DOHH2 (cell line): Measurements from ENCODE around the gene INO80E.
"Not testable (repeated sequence)": the region's sequence is repeated elsewhere in the genome, so short reads cannot be mapped to it uniquely, and the experiment has no call there.

Experiments used
- H3F3A ChIP-seq: fragments of 200-600 bp; sonication (generic), shearing (Covaris generic); 2 replicates; pipeline ENCODE4 v1.6.0; 2016; ENCODE audit warnings: antibody characterized with exemption, mild to moderate bottlenecking; ENCODE audit not compliant: control insufficient read depth, insufficient read depth
- H3K27ac ChIP-seq: fragments of 200-600 bp; sonication (generic); 2 replicates; pipeline ENCODE4 v1.5.1; 2014; ENCODE audit warnings: low read depth, mild to moderate bottlenecking, low read length, moderate library complexity
- H3K27me3 ChIP-seq: fragments of 200-600 bp; sonication (generic); 2 replicates; pipeline ENCODE4 v1.6.1; 2014; ENCODE audit warnings: mild to moderate bottlenecking, low read length, mixed read lengths; ENCODE audit not compliant: control insufficient read depth
- H3K36me3 ChIP-seq: fragments of 200-600 bp; sonication (generic); 2 replicates; pipeline ENCODE4 v1.6.1; 2014; ENCODE audit warnings: mild to moderate bottlenecking, low read length, moderate library complexity, mixed read lengths; ENCODE audit not compliant: control insufficient read depth
- H3K4me1 ChIP-seq: fragments of 200-600 bp; sonication (generic); 2 replicates; pipeline ENCODE4 v1.6.1; 2014; ENCODE audit warnings: mild to moderate bottlenecking, low read length, mixed read lengths; ENCODE audit not compliant: control insufficient read depth
- H3K4me2 ChIP-seq: fragments of 200-600 bp; sonication (generic); 2 replicates; pipeline ENCODE4 v1.6.0; 2014; ENCODE audit warnings: mild to moderate bottlenecking, low read length, moderate library complexity
- H3K4me3 ChIP-seq: fragments of 200-600 bp; sonication (generic); 2 replicates; pipeline ENCODE4 v1.5.1; 2014; ENCODE audit warnings: mild to moderate bottlenecking, low read length, mixed read lengths
- H3K79me2 ChIP-seq: fragments of 200-600 bp; sonication (generic); 2 replicates; pipeline ENCODE4 v1.6.1; 2014; ENCODE audit warnings: mild to moderate bottlenecking, low read length, mixed read lengths; ENCODE audit not compliant: control insufficient read depth
- H3K9me2 ChIP-seq: fragments of 200-600 bp; sonication (generic); replicated peaks from 2 replicates; pipeline ENCODE4 v1.6.1; 2014; ENCODE audit warnings: mild to moderate bottlenecking, low read length, mixed read lengths; ENCODE audit not compliant: control insufficient read depth
- H3K9me3 ChIP-seq: fragments of 200-600 bp; sonication (generic); 2 replicates; pipeline ENCODE4 v1.6.1; 2014; ENCODE audit warnings: antibody characterized with exemption, low read length, mixed read lengths; ENCODE audit not compliant: control insufficient read depth, insufficient read depth
- H4K20me1 ChIP-seq: fragments of 200-600 bp; sonication (generic); 2 replicates; pipeline ENCODE4 v1.6.0; 2014; ENCODE audit warnings: low read depth, mild to moderate bottlenecking, antibody characterized with exemption, low read length, moderate library complexity; ENCODE audit not compliant: control insufficient read depth, insufficient read depth
- EZH2phosphoT487 ChIP-seq: fragments of 200-600 bp; sonication (generic); IDR thresholded peaks from 2 replicates; pipeline ENCODE4 v1.6.1; 2017; ENCODE audit warnings: borderline replicate concordance, mild to moderate bottlenecking, antibody characterized with exemption, low read length, moderate library complexity, mixed read lengths
- TF ChIP-seq, protein P1 (sequence below): fragments of 200-600 bp; sonication (generic); IDR thresholded peaks from one replicate; pipeline ENCODE4 v1.5.1; 2014; ENCODE audit warnings: antibody characterized with exemption, mild to moderate bottlenecking, low read depth, low read length; ENCODE audit not compliant: poor library complexity, severe bottlenecking

Gene INO80E

DNA sequence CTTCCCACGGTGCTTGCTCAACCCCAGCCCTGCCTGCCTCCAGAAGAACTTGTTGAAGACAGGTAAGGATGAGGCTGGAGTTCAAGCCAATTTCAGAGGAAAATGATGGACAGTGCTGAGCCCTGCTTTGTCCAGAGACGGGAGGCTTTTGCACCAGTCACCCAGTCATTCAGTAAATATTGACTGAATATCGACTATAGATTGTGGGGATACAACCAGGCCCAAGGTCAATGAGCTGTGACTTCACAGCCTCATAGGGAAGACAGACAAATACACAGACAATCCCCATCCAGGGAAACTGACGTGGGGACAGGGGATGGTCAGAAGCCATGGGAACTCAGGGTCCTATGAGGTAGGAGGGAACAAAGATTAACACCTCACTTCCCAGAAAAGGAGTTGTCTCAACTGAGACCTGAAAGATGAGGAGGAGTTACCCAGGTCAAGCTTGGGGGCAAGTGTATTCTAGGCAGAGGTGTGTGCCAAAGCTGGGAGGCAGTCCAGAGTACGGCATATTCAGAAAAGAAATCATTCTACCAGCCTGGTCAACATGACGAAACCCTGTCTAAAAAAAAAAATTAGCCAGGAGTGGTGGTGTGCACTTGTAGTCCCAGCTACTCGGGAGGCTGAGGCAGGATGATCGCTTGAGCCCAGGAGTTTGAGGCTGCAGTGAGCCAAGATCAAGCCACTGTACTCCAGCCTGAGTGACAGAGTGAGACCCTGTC, 20.7 kb downstream of the INO80E start:
- H3F3A ChIP-seq = no peaks in the 10 kb centered on the region
- peaks cover 9% of the 10 kb centered on the region for H3K27me3 ChIP-seq
- H3K9me3 ChIP-seq = no peaks in the 10 kb centered on the region
- no peaks in the 10 kb centered on the region for H3K9me2 ChIP-seq
- H3K36me3 ChIP-seq = no peaks in the 10 kb centered on the region
- H3K4me2 ChIP-seq = no peak overlapping the region
- H3K4me1 ChIP-seq = peaks cover 21% of the 10 kb centered on the region
- H3K4me3 ChIP-seq = no peak overlapping the region
- no peaks in the 10 kb centered on the region for H3K79me2 ChIP-seq
- TF ChIP-seq, protein P1, sequence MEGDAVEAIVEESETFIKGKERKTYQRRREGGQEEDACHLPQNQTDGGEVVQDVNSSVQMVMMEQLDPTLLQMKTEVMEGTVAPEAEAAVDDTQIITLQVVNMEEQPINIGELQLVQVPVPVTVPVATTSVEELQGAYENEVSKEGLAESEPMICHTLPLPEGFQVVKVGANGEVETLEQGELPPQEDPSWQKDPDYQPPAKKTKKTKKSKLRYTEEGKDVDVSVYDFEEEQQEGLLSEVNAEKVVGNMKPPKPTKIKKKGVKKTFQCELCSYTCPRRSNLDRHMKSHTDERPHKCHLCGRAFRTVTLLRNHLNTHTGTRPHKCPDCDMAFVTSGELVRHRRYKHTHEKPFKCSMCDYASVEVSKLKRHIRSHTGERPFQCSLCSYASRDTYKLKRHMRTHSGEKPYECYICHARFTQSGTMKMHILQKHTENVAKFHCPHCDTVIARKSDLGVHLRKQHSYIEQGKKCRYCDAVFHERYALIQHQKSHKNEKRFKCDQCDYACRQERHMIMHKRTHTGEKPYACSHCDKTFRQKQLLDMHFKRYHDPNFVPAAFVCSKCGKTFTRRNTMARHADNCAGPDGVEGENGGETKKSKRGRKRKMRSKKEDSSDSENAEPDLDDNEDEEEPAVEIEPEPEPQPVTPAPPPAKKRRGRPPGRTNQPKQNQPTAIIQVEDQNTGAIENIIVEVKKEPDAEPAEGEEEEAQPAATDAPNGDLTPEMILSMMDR = no peak
- no peak for TF ChIP-seq EZH2phosphoT487
- H3K27ac ChIP-seq = no peak overlapping the region
- no peaks in the 10 kb centered on the region for H4K20me1 ChIP-seq

DNA sequence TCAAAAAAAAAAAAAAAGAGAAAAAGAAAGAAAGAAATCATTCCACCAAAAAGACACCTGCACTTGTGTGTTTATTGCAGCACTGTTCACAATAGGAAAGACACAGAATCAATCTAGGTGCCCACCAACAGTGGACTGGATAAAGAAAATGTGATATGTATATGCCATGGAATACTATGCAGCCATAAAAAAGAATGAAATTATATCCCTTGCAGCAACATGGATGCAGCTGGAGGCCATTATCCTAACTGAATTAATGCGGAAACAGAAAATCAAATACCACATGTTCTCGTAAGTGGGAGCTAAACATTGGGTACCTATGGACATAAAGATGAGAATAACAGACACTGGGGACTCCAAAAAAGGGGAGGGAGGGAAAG, 21.2 kb downstream of the INO80E start:
- H3K36me3 ChIP-seq = no peaks in the 10 kb centered on the region
- no peaks in the 10 kb centered on the region for H4K20me1 ChIP-seq
- peaks cover 4% of the 10 kb centered on the region; the same call in 1 of the 2 replicates for H3K27me3 ChIP-seq
- H3K4me1 ChIP-seq = peaks cover 18% of the 10 kb centered on the region
- H3K9me2 ChIP-seq = no peaks in the 10 kb centered on the region
- no peak for TF ChIP-seq EZH2phosphoT487
- no peak overlapping the region for H3K4me2 ChIP-seq
- H3K4me3 ChIP-seq = no peak overlapping the region
- no peak overlapping the region for H3K27ac ChIP-seq
- no peaks in the 10 kb centered on the region for H3K79me2 ChIP-seq
- H3F3A ChIP-seq = no peaks in the 10 kb centered on the region
- no peaks in the 10 kb centered on the region for H3K9me3 ChIP-seq

DNA sequence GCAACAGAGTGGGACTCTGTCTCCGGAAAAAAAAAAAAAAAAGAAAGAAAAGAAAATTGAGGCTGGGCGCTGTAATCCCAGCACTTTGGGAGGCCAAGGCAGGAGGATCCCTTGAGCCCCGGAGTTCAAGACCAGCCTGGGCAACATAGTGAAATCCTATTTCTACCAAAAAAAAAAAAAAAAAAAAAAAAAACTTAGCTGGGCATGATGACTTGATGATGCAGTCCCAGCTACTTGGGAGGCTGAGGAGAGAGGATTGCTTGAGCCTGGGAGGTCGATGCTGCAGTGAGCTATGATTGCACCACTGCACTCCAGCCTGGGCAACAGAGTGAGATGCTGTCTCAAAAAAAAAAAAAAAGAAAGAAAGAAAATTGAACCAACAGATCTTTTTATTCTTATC, 21.9 kb downstream of the INO80E start:
- H3K4me3 ChIP-seq, H3K79me2 ChIP-seq, H3K9me3 ChIP-seq, H3K36me3 ChIP-seq, H3K27ac ChIP-seq, H3K4me2 ChIP-seq, H3K9me2 ChIP-seq, H3F3A ChIP-seq, H3K27me3 ChIP-seq, H4K20me1 ChIP-seq: not testable (repeated sequence)
- peaks cover 15% of the 10 kb centered on the region for H3K4me1 ChIP-seq

- no peaks in the 10 kb centered on the region for H3K36me3 ChIP-seq
- no peak for TF ChIP-seq EZH2phosphoT487
- TF ChIP-seq, protein P1 = no peak
- H3K4me2 ChIP-seq = no peak overlapping the region
- H3K27ac ChIP-seq = no peak overlapping the region
- no peak overlapping the region for H3K4me3 ChIP-seq
- H3K4me1 ChIP-seq = peaks cover 12% of the 10 kb centered on the region
- no peaks in the 10 kb centered on the region for H4K20me1 ChIP-seq
- H3K9me2 ChIP-seq = no peaks in the 10 kb centered on the region
- H3F3A ChIP-seq = no peaks in the 10 kb centered on the region
- no peaks in the 10 kb centered on the region for H3K79me2 ChIP-seq
- peaks cover 8% of the 10 kb centered on the region for H3K27me3 ChIP-seq
- no peaks in the 10 kb centered on the region for H3K9me3 ChIP-seq
Measured at GRCh38 chr16:30018731-30019158, 22.7 kb downstream of the INO80E start.
